CD1c-positive myeloid dendritic cell (primary cell): ENCODE results near the gene FAM114A2.
"Not testable (repeated sequence)": the region's sequence is repeated elsewhere in the genome, so short reads cannot be mapped to it uniquely, and the experiment has no call there.

Experiments
- DNase-seq: peaks from one replicate; pipeline ENCODE4 v3.0.0-alpha.2; 2016; ENCODE audit errors: extremely low spot score

The FAM114A2 gene

GRCh38 chr5:154047324-154047723, 8.6 kb upstream of the FAM114A2 start:
- DNase-seq = no peak

GRCh38 chr5:154046486-154046885, 7.8 kb upstream of the FAM114A2 start:
- DNase-seq = no peak

DNA sequence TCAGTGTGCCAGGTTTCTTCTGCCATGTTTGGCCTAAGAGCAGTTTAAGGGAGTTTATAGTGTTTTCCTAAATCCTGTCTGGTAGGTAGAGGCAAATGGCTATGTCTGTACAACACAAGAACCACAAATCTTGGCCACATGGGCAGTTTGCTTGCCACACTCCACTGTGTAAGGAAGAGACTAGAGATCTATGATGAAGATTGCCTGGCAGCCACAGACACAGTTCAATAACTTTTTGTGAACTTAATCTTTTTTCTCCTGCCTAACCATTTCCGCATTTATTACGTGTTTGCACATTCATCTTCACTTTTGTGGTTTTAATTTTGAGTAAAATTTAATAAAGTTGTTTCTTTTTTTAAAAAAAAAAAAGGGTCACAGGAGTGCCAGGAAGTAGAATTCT, 5.9 kb upstream of the FAM114A2 start:
- DNase-seq = no peak

GRCh38 chr5:154044099-154044498, 5.4 kb upstream of the FAM114A2 start:
- no peak for DNase-seq

DNA sequence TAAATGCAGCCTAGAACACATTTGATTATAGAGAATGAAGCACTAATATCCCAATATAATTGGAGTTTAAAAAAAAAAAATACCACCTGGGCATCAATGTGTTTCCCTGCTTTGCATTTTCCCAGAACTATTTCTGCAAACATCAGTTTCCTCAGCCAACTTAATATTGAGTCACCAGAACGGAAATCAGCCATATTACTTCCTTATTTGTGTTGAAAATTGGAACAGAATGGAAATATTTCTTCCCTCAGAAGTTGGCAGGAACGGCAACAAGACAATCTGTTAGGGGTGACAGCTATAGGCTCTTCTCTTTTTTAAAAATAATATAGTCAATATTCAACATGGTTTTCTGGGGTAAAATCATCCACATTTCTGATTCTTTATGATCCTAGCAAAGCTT, 4.1 kb upstream of the FAM114A2 start:
- DNase-seq = peak; percentile 29

- DNase-seq = no peak
These were observed 734 bp upstream of the FAM114A2 start for GRCh38 chr5:154039458-154039829.

GRCh38 chr5:154038261-154038706, 426 bp downstream of the FAM114A2 start:
- DNase-seq = peak; percentile 64

DNA sequence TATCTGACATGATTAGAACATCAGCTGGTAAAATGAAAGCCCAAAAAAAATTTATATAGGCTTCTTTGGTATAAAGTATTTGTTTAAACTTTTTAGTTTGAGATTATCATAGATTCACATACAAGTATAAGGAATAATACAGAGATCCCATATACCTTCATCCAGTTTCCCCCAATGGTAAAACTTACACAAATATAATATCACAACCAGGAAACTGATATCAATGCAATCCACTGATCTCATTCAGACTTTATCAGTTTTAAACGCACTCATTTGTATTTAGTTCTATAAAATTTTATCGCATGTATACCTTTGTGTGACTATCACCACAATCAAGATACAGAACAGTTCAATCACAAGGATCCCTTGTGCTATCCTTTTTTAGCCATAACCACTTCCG, 3.8 kb downstream of the FAM114A2 start:
- no peak for DNase-seq

GRCh38 chr5:154031937-154032489, 6.7 kb downstream of the FAM114A2 start:
- no peak for DNase-seq

- DNase-seq = no peak
These were observed 12.8 kb downstream of the FAM114A2 start for GRCh38 chr5:154025951-154026350.

GRCh38 chr5:154018919-154019318, 19.8 kb downstream of the FAM114A2 start:
- not testable (repeated sequence) for DNase-seq

GRCh38 chr5:154015071-154015693, 23.5 kb downstream of the FAM114A2 start:
- DNase-seq = no peak

DNA sequence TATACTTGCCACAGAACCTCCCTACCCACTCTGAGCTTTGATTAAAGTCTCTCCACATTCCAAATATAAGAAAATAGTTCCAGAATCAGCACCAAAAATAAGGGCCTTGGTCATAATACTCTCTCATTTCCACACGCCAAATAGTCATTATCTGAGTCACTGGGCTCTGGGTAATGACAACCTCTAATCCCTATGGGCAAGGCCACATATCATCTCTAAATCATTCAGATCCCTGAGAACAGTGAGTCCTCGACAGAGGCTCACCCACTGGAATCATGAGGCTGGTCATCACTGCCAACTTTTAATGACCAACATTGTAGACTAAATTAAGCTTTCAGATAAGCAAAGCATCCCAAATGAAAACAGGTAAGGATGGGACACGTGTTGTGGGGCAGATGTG, 28.1 kb downstream of the FAM114A2 start:
- DNase-seq = no peak

GRCh38 chr5:154005648-154006047, 33.1 kb downstream of the FAM114A2 start:
- DNase-seq = no peak

DNA sequence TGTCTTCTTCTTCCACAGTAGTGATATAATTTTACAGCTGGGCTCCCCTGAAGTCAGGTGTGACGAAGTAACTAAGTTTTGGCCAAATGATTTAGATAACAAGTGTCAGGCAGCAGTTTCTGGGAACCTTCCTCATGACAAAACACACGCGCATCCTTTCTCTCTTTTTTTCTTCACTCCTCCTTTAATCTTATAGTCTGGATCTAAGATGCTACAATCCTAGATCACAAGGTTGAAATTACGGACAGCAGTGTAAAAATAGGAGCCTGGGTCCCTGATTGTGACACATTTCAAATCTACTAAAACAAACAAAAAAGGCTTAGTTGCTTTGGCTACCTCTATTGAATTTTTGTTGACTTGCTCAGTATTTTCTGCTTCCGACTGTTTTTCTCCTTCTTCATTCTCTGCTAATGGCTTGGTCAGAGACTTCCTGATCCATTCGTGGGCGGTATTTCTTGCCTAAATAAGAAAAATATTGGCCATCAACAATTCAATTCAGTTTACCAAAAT, 36.1 kb downstream of the FAM114A2 start:
- no peak for DNase-seq

DNA sequence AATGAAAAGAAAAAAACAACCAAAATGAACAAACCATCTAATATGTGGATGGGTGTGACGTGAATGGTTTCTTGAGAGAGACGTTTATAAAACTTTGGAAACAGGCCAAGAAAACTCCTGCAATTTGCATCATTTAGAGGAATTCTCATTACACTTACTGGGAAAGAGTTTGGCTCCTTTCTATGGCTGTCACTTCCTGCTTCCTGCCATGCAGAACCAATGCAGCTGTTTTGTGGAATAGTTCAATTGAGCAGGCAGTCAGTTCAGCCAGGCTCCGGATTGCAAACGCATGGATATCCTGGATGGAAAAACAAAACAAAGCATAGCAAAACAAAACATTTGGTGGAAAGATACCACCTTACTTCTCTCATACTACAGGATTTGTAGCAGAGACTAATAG, 36.6 kb downstream of the FAM114A2 start:
- no peak for DNase-seq

DNA sequence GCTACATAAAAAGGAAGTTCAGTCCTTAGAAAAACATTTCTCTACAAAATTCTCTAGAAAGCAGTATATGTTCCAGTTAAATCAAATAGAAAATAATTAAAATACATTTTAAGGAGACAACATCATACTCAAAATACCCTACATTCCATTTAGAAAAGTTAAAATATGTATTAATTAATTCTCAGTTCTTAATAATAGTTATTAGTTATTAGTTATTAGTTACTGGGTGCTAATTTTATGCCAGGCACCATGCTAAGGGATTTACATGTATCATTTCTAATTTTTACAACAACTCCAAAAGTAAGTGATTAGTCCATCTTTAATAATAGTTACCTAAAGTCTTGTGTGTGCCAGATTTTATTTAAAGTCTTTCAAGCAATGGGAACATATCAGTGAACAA, 38.0 kb downstream of the FAM114A2 start:
- DNase-seq = no peak

DNA sequence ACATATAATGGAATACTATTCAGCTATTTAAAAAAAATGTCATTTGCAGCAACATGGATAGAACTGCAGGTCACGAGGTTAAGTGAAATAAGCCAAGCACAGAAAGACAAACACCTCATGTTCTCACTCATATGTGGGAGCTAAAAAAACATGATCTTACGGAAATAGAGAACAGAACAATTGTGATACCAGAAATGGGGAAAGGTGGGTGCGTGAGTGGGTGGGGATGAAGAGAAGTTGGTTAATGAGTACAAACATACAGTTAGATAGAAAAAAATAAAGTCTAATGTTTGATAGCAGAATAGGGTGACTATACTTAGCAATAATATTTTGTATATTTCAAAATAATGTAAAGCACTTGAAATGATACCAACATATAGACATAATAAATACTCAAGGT, 38.7 kb downstream of the FAM114A2 start:
- DNase-seq = no peak

GRCh38 chr5:153998768-153999167, 39.9 kb downstream of the FAM114A2 start:
- no peak for DNase-seq

DNA sequence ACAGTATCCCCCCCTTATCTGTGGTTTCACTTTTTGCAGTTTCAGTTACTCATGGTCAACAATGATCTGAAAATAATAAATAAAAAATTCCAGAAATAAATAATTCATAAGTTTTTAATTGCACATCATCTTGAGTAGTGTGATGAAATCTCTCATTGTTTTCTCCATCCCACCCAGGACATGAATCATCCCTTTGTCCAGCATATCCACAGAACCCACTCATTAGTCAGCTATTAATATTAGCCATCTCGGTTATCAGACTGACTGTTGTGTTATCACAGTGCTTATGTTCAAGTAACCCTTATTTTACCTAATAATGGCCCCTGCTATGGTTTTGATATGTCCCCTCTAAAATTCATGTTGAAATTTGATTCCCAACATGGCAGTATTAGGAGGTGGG, 40.7 kb downstream of the FAM114A2 start:
- no peak for DNase-seq

DNA sequence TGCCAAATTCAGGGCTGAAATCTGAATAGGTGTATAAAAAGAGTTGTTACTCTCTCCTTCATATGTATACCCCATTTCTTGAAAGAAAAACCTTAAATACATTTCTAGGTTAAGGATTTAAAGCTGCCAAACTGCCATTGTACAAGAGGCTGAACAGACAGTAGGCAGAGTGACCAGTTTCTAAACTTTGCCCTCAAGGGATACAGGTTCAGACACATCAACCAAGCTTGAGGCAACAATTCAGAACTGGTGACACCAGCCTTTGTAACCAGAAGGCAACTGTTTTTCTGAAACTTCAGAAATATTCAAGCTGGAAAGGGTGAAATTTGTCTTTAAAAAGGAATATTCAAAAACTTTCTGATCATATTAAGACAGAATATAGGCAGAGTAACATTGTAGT, 47.5 kb downstream of the FAM114A2 start:
- DNase-seq = no peak

DNA sequence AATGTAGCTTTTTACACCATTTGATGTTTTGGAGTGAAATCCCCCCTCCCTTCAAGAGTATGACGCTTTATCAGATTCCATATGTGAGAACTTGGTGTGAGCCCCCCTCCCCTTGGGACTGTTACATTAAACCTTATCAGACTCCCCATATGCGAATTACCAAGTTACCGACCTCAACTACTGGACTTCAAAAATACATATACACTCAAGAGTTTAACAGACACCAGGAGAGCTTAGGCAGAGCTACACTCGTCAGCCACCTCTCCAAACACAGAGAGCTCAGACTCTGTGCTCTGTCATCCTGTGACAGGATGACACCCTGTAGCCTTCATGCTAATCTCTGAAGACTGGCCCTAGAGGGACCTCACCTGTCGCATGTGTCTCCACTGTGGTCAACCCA, 50.2 kb downstream of the FAM114A2 start:
- no peak for DNase-seq

- DNase-seq = no peak
These were observed 51.4 kb downstream of the FAM114A2 start for GRCh38 chr5:153987301-153987700.

- DNase-seq = no peak
These were observed 53.2 kb downstream of the FAM114A2 start for GRCh38 chr5:153985498-153985897.
